Hematopoietic multipotent progenitor cell (in vitro differentiated cells): Measurements from ENCODE around the gene ADGRL2. TPM values are rescaled to one million over a fixed set of nuclear protein-coding genes. Genes with fewer than 3 reads are reported as not detected.

Source experiments
- DNase-seq, 3 donors: peaks; one replicate each; pipeline ENCODE4 v3.0.0-alpha.2; 2011 to 2015; ENCODE audit warnings: low read depth in 2 of 3, low spot score in 2 of 3
- total RNA-seq: library from RNA; depleted of rRNA; stranded (reverse); fragments of >200 nt; gene quantifications from one replicate; pipeline ENCODE4 v1.2.3, GENCODE V29; 2012

The ADGRL2 gene
- total RNA-seq, result under 0.01 TPM

GRCh38 chr1:81800695-81801650, at the start of gene ADGRL2:
ADGRL2 (plus strand) TSS chr1:81800934; CDS start chr1:81836985, 36,051 bp downstream.
- peak in 2 of 3 donors; percentile 67 to 72 for DNase-seq

- DNase-seq, result no peak
Observed at GRCh38 chr1:81752840-81753239, 47.9 kb upstream of the ADGRL2 start.

- no peak for DNase-seq
Observed at GRCh38 chr1:81754424-81754823, 46.3 kb upstream of the ADGRL2 start.

- DNase-seq, result no peak
Observed at GRCh38 chr1:81756872-81757271, 43.9 kb upstream of the ADGRL2 start.

- peak in 2 of 3 donors; percentile 6 to 53 for DNase-seq
Observed at GRCh38 chr1:81757398-81758020, 43.2 kb upstream of the ADGRL2 start.

- DNase-seq, result peak in 1 of 3 donors; percentile 1
Observed at GRCh38 chr1:81758181-81758580, 42.6 kb upstream of the ADGRL2 start.

GRCh38 chr1:81760477-81761097, 40.1 kb upstream of the ADGRL2 start:
- peak in 2 of 3 donors; percentile 6 to 28 for DNase-seq

GRCh38 chr1:81775510-81775909, 25.2 kb upstream of the ADGRL2 start:
- no peak for DNase-seq

- DNase-seq, result no peak
Observed at GRCh38 chr1:81780705-81781454, 19.9 kb upstream of the ADGRL2 start.

GRCh38 chr1:81781749-81782148, 19.0 kb upstream of the ADGRL2 start:
- no peak for DNase-seq

- DNase-seq, result no peak
Observed at GRCh38 chr1:81792184-81792583, 8.6 kb upstream of the ADGRL2 start.

- DNase-seq, result no peak
Observed at GRCh38 chr1:81797701-81798100, 3.0 kb upstream of the ADGRL2 start.

GRCh38 chr1:81799939-81800694, 617 bp upstream of the ADGRL2 start:
- no peak for DNase-seq

GRCh38 chr1:81801651-81802456, 1.1 kb downstream of the ADGRL2 start:
- no peak for DNase-seq

- DNase-seq, result no peak
Observed at GRCh38 chr1:81802457-81802706, 1.6 kb downstream of the ADGRL2 start.

GRCh38 chr1:81802707-81803430, 2.1 kb downstream of the ADGRL2 start:
- no peak for DNase-seq

- DNase-seq, result no peak
Observed at GRCh38 chr1:81803431-81804110, 2.8 kb downstream of the ADGRL2 start.

GRCh38 chr1:81804312-81804711, 3.6 kb downstream of the ADGRL2 start:
- no peak for DNase-seq
